ENCODE measurements around the gene CDC34. TPM values are rescaled to one million over a fixed set of nuclear protein-coding genes. Genes with fewer than 3 reads are reported as not detected.
A peak's percentile ranks its signal among the peaks of the same experiment; 100 is the strongest.
"Not testable (repeated sequence)": the region's sequence is repeated elsewhere in the genome, so short reads cannot be mapped to it uniquely, and the experiment has no call there.

The CDC34 gene
- total RNA-seq, 1 experiment from 2014 or later, result 93.3 TPM

DNA sequence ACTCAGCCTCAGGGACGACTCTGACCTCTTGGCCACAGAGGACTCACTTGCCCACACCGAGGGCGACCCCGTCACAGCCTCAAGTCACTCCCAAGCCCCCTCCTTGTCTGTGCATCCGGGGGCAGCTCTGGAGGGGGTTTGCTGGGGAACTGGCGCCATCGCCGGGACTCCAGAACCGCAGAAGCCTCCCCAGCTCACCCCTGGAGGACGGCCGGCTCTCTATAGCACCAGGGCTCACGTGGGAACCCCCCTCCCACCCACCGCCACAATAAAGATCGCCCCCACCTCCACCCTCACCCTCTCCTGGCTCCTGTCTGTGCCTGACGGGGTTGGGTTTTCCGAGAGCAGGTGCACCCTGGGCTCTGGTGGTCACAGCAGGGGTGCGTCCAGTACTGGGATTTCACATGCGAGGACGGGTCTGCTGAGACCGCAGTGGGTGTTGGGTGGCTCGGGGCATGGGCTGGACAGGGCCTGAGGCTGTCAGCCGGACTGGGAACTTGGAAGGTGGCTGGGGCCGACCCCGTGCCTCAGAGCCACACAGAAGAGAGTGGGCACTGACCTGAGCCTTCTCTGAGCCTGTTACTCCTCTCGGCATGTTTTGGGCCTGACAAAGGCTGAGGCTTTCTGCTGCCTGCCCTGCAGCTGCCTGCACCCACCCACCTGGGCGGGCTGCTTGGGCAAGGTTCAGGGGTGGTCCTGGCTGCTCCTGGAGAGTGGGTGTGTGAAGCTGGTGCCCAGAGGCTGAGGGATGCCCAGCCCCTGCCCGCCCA lies 51.8 kb downstream of the CDC34 start:
- ChIA-PET CTCF (no interaction called here), POLR2A (ENCODE audit: unreplicated experiment) (no interaction called here)
- Histone ChIP-seq H3K27me3 (ENCODE audit: insufficient read depth, low read depth) (peaks cover 1% of the 10 kb centered on the region; the same call in 1 of the 2 replicates), H4K20me1 (ENCODE audit: insufficient read depth) (peaks cover 55% of the 10 kb centered on the region), H3K79me2 (ENCODE audit: low read depth) (peaks cover 20% of the 10 kb centered on the region), H3K4me2 (no peak overlapping the region), H3K4me1 (replicated peaks; ENCODE audit: insufficient read depth) (peaks cover 6% of the 10 kb centered on the region; the same call in 1 of the 2 replicates), H2AFZ (no peak overlapping the region), H3K4me3 (no peak overlapping the region), H3K27ac (no peak overlapping the region), H3F3A (ENCODE audit: insufficient read depth, low read depth) (peaks cover 41% of the 10 kb centered on the region; the same call in 1 of the 2 replicates), H3K36me3 (ENCODE audit: low read depth) (no peaks in the 10 kb centered on the region; the same call in 1 of the 2 replicates), H3K9me3 (ENCODE audit: insufficient read depth, low read depth) (no peaks in the 10 kb centered on the region), H3K9me2 (ENCODE audit: insufficient read depth) (no peaks in the 10 kb centered on the region)
- BruUV-seq (replicated peaks), result TSS peak; percentile 96
- intact Hi-C loops (cut with micrococcal nuclease; ENCODE audit: unreplicated experiment), result no loop called here
- DNase-seq, result no peak
- TF ChIP-seq EZH2 (IDR thresholded peaks at IDR 0.05; ENCODE audit: low read depth), result no peak
- TF ChIP-seq, protein P1, sequence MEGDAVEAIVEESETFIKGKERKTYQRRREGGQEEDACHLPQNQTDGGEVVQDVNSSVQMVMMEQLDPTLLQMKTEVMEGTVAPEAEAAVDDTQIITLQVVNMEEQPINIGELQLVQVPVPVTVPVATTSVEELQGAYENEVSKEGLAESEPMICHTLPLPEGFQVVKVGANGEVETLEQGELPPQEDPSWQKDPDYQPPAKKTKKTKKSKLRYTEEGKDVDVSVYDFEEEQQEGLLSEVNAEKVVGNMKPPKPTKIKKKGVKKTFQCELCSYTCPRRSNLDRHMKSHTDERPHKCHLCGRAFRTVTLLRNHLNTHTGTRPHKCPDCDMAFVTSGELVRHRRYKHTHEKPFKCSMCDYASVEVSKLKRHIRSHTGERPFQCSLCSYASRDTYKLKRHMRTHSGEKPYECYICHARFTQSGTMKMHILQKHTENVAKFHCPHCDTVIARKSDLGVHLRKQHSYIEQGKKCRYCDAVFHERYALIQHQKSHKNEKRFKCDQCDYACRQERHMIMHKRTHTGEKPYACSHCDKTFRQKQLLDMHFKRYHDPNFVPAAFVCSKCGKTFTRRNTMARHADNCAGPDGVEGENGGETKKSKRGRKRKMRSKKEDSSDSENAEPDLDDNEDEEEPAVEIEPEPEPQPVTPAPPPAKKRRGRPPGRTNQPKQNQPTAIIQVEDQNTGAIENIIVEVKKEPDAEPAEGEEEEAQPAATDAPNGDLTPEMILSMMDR (conservative IDR thresholded peaks at IDR 0.05), result no peak

DNA sequence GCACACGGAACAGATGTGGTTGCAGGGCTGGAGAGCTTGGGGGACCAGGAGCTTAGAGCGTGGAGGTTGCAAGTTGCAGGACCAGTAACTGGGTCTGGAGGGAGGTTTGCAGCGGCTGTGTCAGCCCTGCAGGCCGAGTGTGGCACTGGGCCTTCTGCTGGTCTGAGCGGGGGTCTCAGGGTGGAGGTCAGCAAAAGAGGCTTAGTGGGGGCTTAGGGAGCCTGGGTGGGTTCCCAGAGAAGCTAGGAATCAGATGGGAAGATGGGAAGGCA lies 52.3 kb downstream of the CDC34 start:
- H3K9me2 ChIP-seq (ENCODE audit: insufficient read depth), result no peaks in the 10 kb centered on the region
- H3K4me2 ChIP-seq, result no peak overlapping the region
- no peak for DNase-seq
- peaks cover 6% of the 10 kb centered on the region; the same call in 1 of the 2 replicates for H3K27me3 ChIP-seq (ENCODE audit: insufficient read depth, low read depth)
- peaks cover 10% of the 10 kb centered on the region; the same call in 1 of the 2 replicates for H3K4me1 ChIP-seq (replicated peaks; ENCODE audit: insufficient read depth)
- TF ChIP-seq, protein P1 (conservative IDR thresholded peaks at IDR 0.05), result no peak
- no peak overlapping the region for H3K4me3 ChIP-seq
- peaks cover 46% of the 10 kb centered on the region; the same call in 1 of the 2 replicates for H3F3A ChIP-seq (ENCODE audit: insufficient read depth, low read depth)
- no TSS peak for BruUV-seq (replicated peaks)
- no peak overlapping the region for H2AFZ ChIP-seq
- intact Hi-C loops (cut with micrococcal nuclease; ENCODE audit: unreplicated experiment), result no loop called here
- H3K79me2 ChIP-seq (ENCODE audit: low read depth), result peaks cover 15% of the 10 kb centered on the region
- no peaks in the 10 kb centered on the region for H3K9me3 ChIP-seq (ENCODE audit: insufficient read depth, low read depth)
- H3K27ac ChIP-seq, result no peak overlapping the region
- ChIA-PET POLR2A (ENCODE audit: unreplicated experiment) (no interaction called here), CTCF (no interaction called here)
- H4K20me1 ChIP-seq (ENCODE audit: insufficient read depth), result peaks cover 50% of the 10 kb centered on the region
- H3K36me3 ChIP-seq (ENCODE audit: low read depth), result no peaks in the 10 kb centered on the region

DNA sequence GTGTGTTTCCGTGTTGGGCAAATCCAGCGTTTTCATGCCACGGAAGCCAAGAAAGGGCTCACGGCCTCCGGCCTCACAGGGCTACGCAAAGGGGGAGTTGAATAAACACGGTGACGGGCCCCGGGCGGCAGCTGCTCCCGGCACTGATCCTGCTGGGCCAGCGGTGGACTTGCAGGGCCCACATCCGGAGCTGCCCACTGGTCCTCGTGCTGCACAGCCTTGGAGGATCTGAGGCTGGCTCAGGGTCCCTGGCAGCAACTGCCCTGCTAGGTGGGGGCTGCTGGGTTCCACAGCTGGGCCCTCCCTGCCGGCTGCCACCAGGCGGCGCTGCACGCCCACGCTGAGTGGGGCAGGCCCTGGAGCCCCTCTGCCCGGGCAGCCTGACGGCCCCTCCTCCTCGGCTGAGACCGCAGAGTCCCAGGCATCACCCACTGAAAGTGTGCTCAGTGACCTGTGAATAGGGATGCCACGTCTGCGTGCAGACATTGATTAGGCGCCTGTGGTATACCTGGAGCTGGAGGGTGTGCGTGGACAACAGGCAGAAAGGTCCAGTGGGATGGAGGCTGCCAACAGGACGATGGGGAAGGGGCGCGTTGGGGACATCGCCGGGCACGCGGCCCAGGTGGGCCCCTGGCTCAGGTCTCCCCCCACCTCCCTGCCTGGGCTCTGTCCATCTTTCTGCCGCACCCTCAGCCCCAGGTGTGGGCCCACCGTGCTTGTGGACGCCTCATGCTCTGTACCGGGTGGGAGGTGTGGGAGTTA lies 52.9 kb downstream of the CDC34 start:
- ChIA-PET CTCF (no interaction called here), POLR2A (ENCODE audit: unreplicated experiment) (no interaction called here)
- DNase-seq, result peak in 1 of 2 experiments; percentile 52
- BruUV-seq (replicated peaks), result no TSS peak
- no peak overlapping the region for H2AFZ ChIP-seq
- no peak for TF ChIP-seq EZH2 (IDR thresholded peaks at IDR 0.05; ENCODE audit: low read depth)
- TF ChIP-seq, protein P1 (conservative IDR thresholded peaks at IDR 0.05), result peak; percentile 86
- H3K4me3 ChIP-seq, result no peak overlapping the region
- peaks cover 45% of the 10 kb centered on the region for H4K20me1 ChIP-seq (ENCODE audit: insufficient read depth)
- no peak overlapping the region for H3K4me2 ChIP-seq
- no peaks in the 10 kb centered on the region for H3K9me2 ChIP-seq (ENCODE audit: insufficient read depth)
- H3K79me2 ChIP-seq (ENCODE audit: low read depth), result peaks cover 10% of the 10 kb centered on the region
- no peaks in the 10 kb centered on the region for H3K36me3 ChIP-seq (ENCODE audit: low read depth)
- H3K27ac ChIP-seq, result no peak overlapping the region
- intact Hi-C loops (cut with micrococcal nuclease; ENCODE audit: unreplicated experiment), result loop anchor here (5.0 kb wide), 1 partner anchor 78 kb away; the partner anchor contains the start of gene RNF126
- H3F3A ChIP-seq (ENCODE audit: insufficient read depth, low read depth), result peaks cover 51% of the 10 kb centered on the region; the same call in 1 of the 2 replicates
- H3K4me1 ChIP-seq (replicated peaks; ENCODE audit: insufficient read depth), result peaks cover 15% of the 10 kb centered on the region; the same call in 1 of the 2 replicates
- H3K27me3 ChIP-seq (ENCODE audit: insufficient read depth, low read depth), result peaks cover 11% of the 10 kb centered on the region; the same call in 1 of the 2 replicates
- no peaks in the 10 kb centered on the region for H3K9me3 ChIP-seq (ENCODE audit: insufficient read depth, low read depth)

DNA sequence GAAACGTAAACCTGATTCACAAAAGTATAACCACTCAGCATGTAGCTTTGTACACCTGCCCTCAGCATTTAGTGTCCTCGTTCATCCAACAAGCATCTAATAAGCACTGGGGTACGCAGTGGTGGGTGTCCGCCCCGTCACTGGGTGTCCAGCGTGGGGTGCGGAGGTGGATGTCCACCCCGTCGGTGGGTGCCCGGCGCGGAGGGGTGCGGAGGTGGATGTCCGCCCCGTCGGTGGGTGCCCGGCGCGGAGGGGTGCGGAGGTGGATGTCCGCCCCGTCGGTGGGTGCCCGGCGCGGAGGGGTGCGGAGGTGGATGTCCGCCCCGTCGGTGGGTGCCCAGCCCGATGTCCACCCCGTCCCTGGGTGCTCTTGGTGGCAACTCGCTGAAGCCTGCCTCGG lies 53.6 kb downstream of the CDC34 start:
- H3K4me1 ChIP-seq (replicated peaks; ENCODE audit: insufficient read depth), result peaks cover 15% of the 10 kb centered on the region; the same call in 1 of the 2 replicates
- H3K4me2 ChIP-seq; DNase-seq; H2AFZ ChIP-seq; BruUV-seq (replicated peaks); H3K4me3 ChIP-seq; H3K27ac ChIP-seq; CTCF ChIA-PET; H3K36me3 ChIP-seq (ENCODE audit: low read depth); H3K9me2 ChIP-seq (ENCODE audit: insufficient read depth); H3K9me3 ChIP-seq (ENCODE audit: insufficient read depth, low read depth); H3K79me2 ChIP-seq (ENCODE audit: low read depth): not testable (repeated sequence)
- peaks cover 37% of the 10 kb centered on the region for H4K20me1 ChIP-seq (ENCODE audit: insufficient read depth)
- intact Hi-C loops (cut with micrococcal nuclease; ENCODE audit: unreplicated experiment), result loop anchor here (5.0 kb wide), 1 partner anchor 77 kb away; the partner anchor contains the start of gene RNF126
- POLR2A ChIA-PET (ENCODE audit: unreplicated experiment), result interaction anchor here (0.6 kb wide), 1 partner anchor 64 kb away, joined by 4 read pairs; no protein-coding TSS in a partner anchor
- peaks cover 11% of the 10 kb centered on the region; the same call in 1 of the 2 replicates for H3K27me3 ChIP-seq (ENCODE audit: insufficient read depth, low read depth)
- H3F3A ChIP-seq (ENCODE audit: insufficient read depth, low read depth), result peaks cover 51% of the 10 kb centered on the region; the same call in 1 of the 2 replicates
